Stomach (tissue), 4 donors: Measurements from ENCODE around the gene SERPINI1.

Experiments
- POLR2A ChIP-seq, 4 donors: fragments of 450-650 bp; IDR thresholded peaks; one replicate each; pipeline ENCODE4 v1.6.1; 2016; ENCODE audit warnings: antibody characterized with exemption in 4 of 4, control low read depth in 2 of 4, mild to moderate bottlenecking in 1 of 4, moderate library complexity in 1 of 4
- POLR2AphosphoS5 ChIP-seq, 3 donors: sonication (generic); formaldehyde crosslinking; IDR thresholded peaks; one replicate each; pipeline ENCODE4 v1.6.1; 2016; ENCODE audit warnings: antibody characterized with exemption in 3 of 3

- TF ChIP-seq POLR2A (IDR thresholded peaks at IDR 0.05) (no peak), POLR2AphosphoS5 (IDR thresholded peaks at IDR 0.05) (no peak)
Observed at GRCh38 chr3:167711439-167711838, 24.1 kb upstream of the SERPINI1 start.
